Neuronal stem cell (in vitro differentiated cells): ENCODE measurements around the gene PATJ.

Experiments
- DNase-seq: peaks from one replicate; pipeline ENCODE4 v3.0.0-alpha.2; 2013; ENCODE audit warnings: low spot score
- H2AFZ ChIP-seq: one replicate; pipeline ENCODE4 v1.6.1; 2013; ENCODE audit warnings: mild to moderate bottlenecking, low read length, inconsistent platforms
- H2AK5ac ChIP-seq: 2 replicates; pipeline ENCODE4 v1.6.1; 2013; ENCODE audit warnings: low read depth, mild to moderate bottlenecking, inconsistent platforms, low read length, moderate library complexity, mixed read lengths
- H2BK120ac ChIP-seq: 2 replicates; pipeline ENCODE4 v1.6.1; 2013; ENCODE audit warnings: low read depth, mild to moderate bottlenecking, inconsistent platforms, low read length, moderate library complexity, mixed read lengths
- H2BK12ac ChIP-seq: one replicate; pipeline ENCODE4 v1.6.1; 2013; ENCODE audit warnings: low read length, inconsistent platforms
- H2BK15ac ChIP-seq: 2 replicates; pipeline ENCODE4 v1.6.1; 2013; ENCODE audit warnings: mild to moderate bottlenecking, low read length, inconsistent platforms, mixed read lengths
- H2BK5ac ChIP-seq: one replicate; pipeline ENCODE4 v1.6.1; 2013; ENCODE audit warnings: inconsistent platforms, mild to moderate bottlenecking, low read length, moderate library complexity
- H3K14ac ChIP-seq: one replicate; pipeline ENCODE4 v1.6.1; 2013; ENCODE audit warnings: low read length, inconsistent platforms
- H3K18ac ChIP-seq: 2 replicates; pipeline ENCODE4 v1.6.1; 2013; ENCODE audit warnings: low read length, inconsistent platforms
- H3K23ac ChIP-seq: 2 replicates; pipeline ENCODE4 v1.6.1; 2013; ENCODE audit warnings: low read depth, mild to moderate bottlenecking, mixed read lengths, low read length, inconsistent platforms; ENCODE audit not compliant: poor library complexity
- H3K27ac ChIP-seq: replicated peaks from 3 replicates; pipeline ENCODE4 v1.5.1; 2013; ENCODE audit warnings: low read length, inconsistent platforms
- H3K27me3 ChIP-seq, 3 experiments: 2 replicates each; pipeline ENCODE4 v1.6.1; 2013; ENCODE audit warnings: low read length in 3 of 3, mild to moderate bottlenecking in 2 of 3, inconsistent platforms in 1 of 3, low read depth in 1 of 3, mixed read lengths in 1 of 3, moderate library complexity in 1 of 3; ENCODE audit not compliant: control insufficient read depth in 3 of 3, insufficient read depth in 3 of 3
- H3K36me3 ChIP-seq, 2 donors: replicated peaks in 1 of 2; 2 replicates each; pipeline ENCODE4 v1.6.1; 2013; ENCODE audit warnings: low read length in 2 of 2; ENCODE audit not compliant: control insufficient read depth in 2 of 2, insufficient read depth in 2 of 2
- H3K4ac ChIP-seq: 2 replicates; pipeline ENCODE4 v1.6.1; 2013; ENCODE audit warnings: inconsistent platforms, mild to moderate bottlenecking, low read length, moderate library complexity
- H3K4me1 ChIP-seq, 2 donors: 1 replicate in 1 of 2; 2 replicates in 1 of 2; pipeline ENCODE4 v1.6.1; 2013; ENCODE audit warnings: low read length in 2 of 2, low read depth in 1 of 2; ENCODE audit not compliant: control insufficient read depth in 2 of 2, insufficient read depth in 1 of 2
- H3K4me2 ChIP-seq: one replicate; pipeline ENCODE4 v1.6.1; 2013; ENCODE audit warnings: mild to moderate bottlenecking, low read length, inconsistent platforms; ENCODE audit not compliant: insufficient read depth, poor library complexity, severe bottlenecking
- H3K4me3 ChIP-seq, 2 donors: 2 replicates each; pipeline ENCODE4 v1.5.1; 2013; ENCODE audit warnings: low read length in 2 of 2, mild to moderate bottlenecking in 2 of 2, inconsistent platforms in 1 of 2, moderate library complexity in 1 of 2
- H3K79me1 ChIP-seq: one replicate; pipeline ENCODE4 v1.6.1; 2013; ENCODE audit warnings: low read depth, mild to moderate bottlenecking, inconsistent platforms, low read length, moderate library complexity
- H3K9ac ChIP-seq: one replicate; pipeline ENCODE4 v1.6.1; 2013; ENCODE audit warnings: mild to moderate bottlenecking, low read depth, low read length, inconsistent platforms; ENCODE audit not compliant: poor library complexity
- H3K9me3 ChIP-seq, 2 donors: replicated peaks in 1 of 2; 2 replicates each; pipeline versions ENCODE3 to v1.6.1; 2013; ENCODE audit warnings: low read length in 2 of 2, mild to moderate bottlenecking in 2 of 2, inconsistent platforms in 1 of 2, low read depth in 1 of 2, mixed read lengths in 1 of 2, moderate library complexity in 1 of 2; ENCODE audit not compliant: control insufficient read depth in 2 of 2, insufficient read depth in 1 of 2
- H4K8ac ChIP-seq: one replicate; pipeline ENCODE4 v1.6.1; 2013; ENCODE audit warnings: low read depth, mild to moderate bottlenecking, inconsistent platforms, low read length, moderate library complexity
- H4K91ac ChIP-seq: one replicate; pipeline ENCODE4 v1.6.1; 2013; ENCODE audit warnings: low read length, low read depth, mild to moderate bottlenecking, inconsistent platforms; ENCODE audit not compliant: poor library complexity
- WGBS, 2 donors: extraction: QIAGEN DNeasy Blood & Tissue Kit; methylation state at CpG; one replicate each; pipeline ENCODE4 v1.1.7; 2013; ENCODE audit warnings: missing lambda C conversion rate in 2 of 2, mixed read lengths in 1 of 2; ENCODE audit not compliant: insufficient read length in 2 of 2, insufficient replicate concordance in 1 of 2; ENCODE audit errors: extremely low coverage in 2 of 2; 5-methylcytosine and 5-hydroxymethylcytosine counted together

The PATJ gene

DNA sequence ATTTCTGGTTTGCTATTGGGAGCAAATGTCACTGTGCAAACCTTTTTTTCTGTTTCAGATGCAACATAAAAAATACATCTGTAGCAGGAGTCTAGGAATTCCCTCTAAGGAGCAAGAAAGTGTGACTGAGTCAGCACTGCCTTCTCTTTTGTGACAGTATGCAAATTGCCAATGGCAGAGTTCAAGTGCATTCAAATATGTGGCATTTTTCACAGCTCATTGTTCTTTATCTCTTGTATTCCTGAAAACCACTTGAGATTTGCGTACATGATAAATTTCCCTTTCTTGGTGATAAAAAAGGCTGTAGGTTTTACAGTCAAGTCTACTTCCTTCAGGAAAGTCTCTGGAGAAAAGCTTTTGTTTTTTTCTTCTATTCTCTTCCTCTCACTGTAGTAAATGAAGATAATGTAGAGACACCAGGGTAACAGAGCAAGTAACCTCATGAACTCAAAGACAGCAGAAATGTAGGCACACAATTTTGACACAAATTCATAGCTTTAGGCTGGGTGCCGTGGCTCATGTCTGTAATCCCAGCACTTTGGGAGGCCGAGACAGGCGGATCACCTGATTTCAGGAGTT lies 322.6 kb downstream of the PATJ start:
- Histone ChIP-seq H3K27me3 (no peaks in the 10 kb centered on the region), H3K9me3 (peaks cover 0 to 4% of the 10 kb centered on the region in 2 donors), H2BK5ac (no peak overlapping the region), H3K4ac (no peak overlapping the region), H2AK5ac (no peak overlapping the region), H3K36me3 (no peaks in the 10 kb centered on the region), H2BK12ac (no peak overlapping the region), H3K18ac (no peak overlapping the region), H2BK120ac (no peak overlapping the region), H3K4me3 (no peak overlapping the region), H3K9ac (no peak overlapping the region), H4K8ac (no peak overlapping the region), H3K4me1 (peaks cover 0 to 5% of the 10 kb centered on the region in 2 donors), H2BK15ac (no peak overlapping the region), H4K91ac (no peak overlapping the region), H2AFZ (no peak overlapping the region), H3K4me2 (no peak overlapping the region), H3K14ac (no peak overlapping the region), H3K79me1 (no peaks in the 10 kb centered on the region), H3K27ac (no peak overlapping the region), H3K23ac (no peak overlapping the region)
- WGBS, 2 donors: no CpG with 5 or more reads among the region's 4 CpGs
- no peak for DNase-seq

DNA sequence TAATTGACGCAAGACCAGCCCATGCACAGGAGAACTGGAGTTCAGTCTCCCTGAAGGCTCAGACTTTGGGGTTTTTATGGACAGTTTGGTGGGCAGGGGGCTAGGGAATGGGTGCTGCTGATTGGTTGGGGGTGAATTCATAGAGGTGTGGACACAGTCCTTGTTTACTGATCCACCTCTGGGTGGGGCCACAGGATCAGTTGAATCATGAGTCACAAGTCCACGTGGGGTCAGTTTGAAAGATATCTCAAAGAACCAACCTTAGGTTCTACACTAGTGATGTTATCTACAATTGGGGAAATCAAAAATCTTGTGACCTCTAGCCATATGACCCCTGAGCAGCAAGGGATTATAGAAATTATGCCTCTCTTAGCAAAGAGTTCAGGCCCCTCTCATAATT lies 324.4 kb downstream of the PATJ start:
- H4K8ac ChIP-seq: no peak overlapping the region
- no peaks in the 10 kb centered on the region for H3K79me1 ChIP-seq
- no CpG with 5 or more reads among the region's 2 CpGs for WGBS, 2 donors
- H3K36me3 ChIP-seq: no peaks in the 10 kb centered on the region
- no peak overlapping the region for H3K27ac ChIP-seq
- H3K27me3 ChIP-seq: no peaks in the 10 kb centered on the region
- DNase-seq: no peak
- H3K4ac ChIP-seq: no peak overlapping the region
- H2BK5ac ChIP-seq: no peak overlapping the region
- no peak overlapping the region for H2AK5ac ChIP-seq
- no peak overlapping the region for H3K23ac ChIP-seq
- H3K9me3 ChIP-seq: peaks cover 0 to 4% of the 10 kb centered on the region in 2 donors
- H2BK120ac ChIP-seq: no peak overlapping the region
- no peak overlapping the region for H2AFZ ChIP-seq
- H2BK12ac ChIP-seq: no peak overlapping the region
- H3K4me2 ChIP-seq: no peak overlapping the region
- H3K4me3 ChIP-seq: no peak overlapping the region
- no peak overlapping the region for H4K91ac ChIP-seq
- no peak overlapping the region for H3K9ac ChIP-seq
- H3K14ac ChIP-seq: no peak overlapping the region
- H3K4me1 ChIP-seq: peaks cover 0 to 5% of the 10 kb centered on the region in 2 donors
- no peak overlapping the region for H3K18ac ChIP-seq
- no peak overlapping the region for H2BK15ac ChIP-seq

DNA sequence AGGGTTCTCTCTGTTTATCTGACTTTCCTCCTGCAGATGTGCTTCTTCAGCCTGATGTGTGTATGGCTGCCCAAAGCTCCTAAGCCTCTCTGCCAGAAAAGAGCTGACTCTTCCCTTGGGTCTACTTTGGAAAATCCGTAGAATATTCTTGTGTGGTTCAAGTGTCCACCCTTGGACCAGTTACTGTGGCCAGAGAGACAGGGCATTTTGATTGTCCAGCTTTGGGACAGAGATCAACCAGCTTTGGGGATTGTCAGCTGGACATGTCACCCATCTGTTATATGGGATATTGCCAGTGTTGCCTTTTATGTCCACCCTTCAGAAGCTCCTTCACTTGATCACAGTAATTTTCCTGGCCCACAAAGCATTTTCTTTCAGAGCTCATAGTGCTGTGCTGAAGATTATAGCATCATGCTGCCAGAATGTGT lies 326.1 kb downstream of the PATJ start:
- no peak overlapping the region for H3K27ac ChIP-seq
- no peak overlapping the region for H2BK120ac ChIP-seq
- peaks cover 0 to 4% of the 10 kb centered on the region in 2 donors for H3K9me3 ChIP-seq
- H3K27me3 ChIP-seq: no peaks in the 10 kb centered on the region
- no peak overlapping the region for H2AFZ ChIP-seq
- peaks cover 2 to 5% of the 10 kb centered on the region in 2 donors for H3K4me1 ChIP-seq
- no peaks in the 10 kb centered on the region for H3K79me1 ChIP-seq
- no peak overlapping the region for H3K23ac ChIP-seq
- H3K4me3 ChIP-seq: no peak overlapping the region
- H2AK5ac ChIP-seq: no peak overlapping the region
- H3K9ac ChIP-seq: no peak overlapping the region
- H4K91ac ChIP-seq: no peak overlapping the region
- H3K4me2 ChIP-seq: no peak overlapping the region
- no peak overlapping the region for H2BK12ac ChIP-seq
- no peak overlapping the region for H3K14ac ChIP-seq
- no peak overlapping the region for H3K4ac ChIP-seq
- H2BK15ac ChIP-seq: no peak overlapping the region
- H2BK5ac ChIP-seq: no peak overlapping the region
- no peak overlapping the region for H3K18ac ChIP-seq
- no peaks in the 10 kb centered on the region for H3K36me3 ChIP-seq
- WGBS, 2 donors: no CpG with 5 or more reads among the region's 1 CpG
- DNase-seq: no peak
- H4K8ac ChIP-seq: no peak overlapping the region

DNA sequence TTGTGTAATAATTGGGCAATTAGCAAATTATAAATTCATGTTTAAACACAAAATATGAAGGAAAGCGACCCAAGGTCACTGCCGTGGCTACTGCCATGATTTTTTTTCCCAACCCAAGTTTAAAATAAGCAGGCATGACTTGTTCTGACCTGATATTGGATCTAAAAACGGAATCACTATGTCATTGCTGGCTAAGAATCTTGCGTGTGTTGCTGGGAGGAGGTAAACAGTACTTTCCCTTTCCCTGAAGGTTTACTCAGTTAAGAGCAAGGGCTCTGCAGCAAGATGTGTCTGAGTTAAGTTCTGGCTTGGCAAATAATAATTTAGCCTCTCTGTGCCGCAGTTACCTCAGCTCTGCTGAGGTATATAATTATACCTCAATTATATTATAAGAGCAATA lies 326.7 kb downstream of the PATJ start:
- Histone ChIP-seq H3K23ac (no peak overlapping the region), H3K14ac (no peak overlapping the region), H3K18ac (no peak overlapping the region), H3K36me3 (no peaks in the 10 kb centered on the region), H2BK120ac (no peak overlapping the region), H4K8ac (no peak overlapping the region), H3K27ac (no peak overlapping the region), H3K9me3 (peaks cover 0 to 4% of the 10 kb centered on the region in 2 donors), H3K27me3 (no peaks in the 10 kb centered on the region), H3K79me1 (no peaks in the 10 kb centered on the region), H2BK5ac (no peak overlapping the region), H3K9ac (no peak overlapping the region), H4K91ac (no peak overlapping the region), H2AFZ (no peak overlapping the region), H3K4me3 (no peak overlapping the region), H2BK15ac (no peak overlapping the region), H2BK12ac (no peak overlapping the region), H2AK5ac (no peak overlapping the region), H3K4me1 (peaks cover 2 to 5% of the 10 kb centered on the region in 2 donors), H3K4me2 (no peak overlapping the region), H3K4ac (no peak overlapping the region)
- no peak for DNase-seq
- WGBS, 2 donors: no CpG with 5 or more reads among the region's 5 CpGs
